A549 treated with Mapracorat at 1 μM for 4 hours (cell line): ENCODE measurements around the gene EPS8L1. TPM values are rescaled to one million over a fixed set of nuclear protein-coding genes. Genes with fewer than 3 reads are reported as not detected.

ENCODE experiments used
- total RNA-seq: library from RNA; stranded (reverse); fragments of 200-300 nt; extraction: Qiagen RNA extraction; gene quantifications from 5 replicates; pipeline ENCODE4 v1.2.3, GENCODE V29; 2022

Gene EPS8L1
- 3.4 to 7.4 TPM (median 6.3 TPM) in 5 replicates for total RNA-seq

GRCh38 chr19:55075371-55075998, at the start of gene EPS8L1:
Gene EPS8L1 (plus strand): TSS chr19:55075869. CDS start chr19:55076445, 576 bp downstream.

GRCh38 chr19:55062735-55063491, 12.8 kb upstream of the EPS8L1 start, which contains the start of gene RDH13:
Gene RDH13 (minus strand): TSS chr19:55063148. CDS start chr19:55063032, 116 bp downstream.

GRCh38 chr19:55116859-55117662, 41.4 kb downstream of the EPS8L1 start, which contains the start of gene PPP1R12C:
Gene PPP1R12C (minus strand): TSS chr19:55117637. CDS start chr19:55117543, 94 bp downstream.

Other genes with a start within 250 kb of the EPS8L1 start
- gene KIR2DS4, start 243.2 kb upstream of the EPS8L1 start, total RNA-seq: not detected in 5 replicates
- not detected in 5 replicates for gene KIR3DL2, start 225.4 kb upstream of the EPS8L1 start, total RNA-seq
- gene FCAR, start 201.6 kb upstream of the EPS8L1 start, total RNA-seq: not detected in 5 replicates
- not detected in 5 replicates for gene NCR1, start 169.7 kb upstream of the EPS8L1 start, total RNA-seq
- gene NLRP7, start 128.3 kb upstream of the EPS8L1 start, total RNA-seq: not detected in 5 replicates
- 23.9 to 26.9 TPM (median 25.8 TPM) in 5 replicates for gene NLRP2, start 109.5 kb upstream of the EPS8L1 start, total RNA-seq
- gene GP6, start 37.6 kb upstream of the EPS8L1 start, total RNA-seq: 0.15 to 0.24 TPM (median 0.19 TPM) in 4 of 5 replicates, not detected in the other
- gene RDH13, start 12.7 kb upstream of the EPS8L1 start, total RNA-seq: 15.8 to 31.4 TPM (median 20.9 TPM) in 5 replicates
- gene PPP1R12C, start 41.8 kb downstream of the EPS8L1 start, total RNA-seq: 55.7 to 98.5 TPM (median 82.8 TPM) in 5 replicates
- gene TNNT1, start 73.3 kb downstream of the EPS8L1 start, total RNA-seq: 107 to 150 TPM (median 135 TPM) in 5 replicates
- 6.4 to 8.9 TPM (median 7.9 TPM) in 5 replicates for gene TNNI3, start 81.9 kb downstream of the EPS8L1 start, total RNA-seq
- gene DNAAF3, start 90.7 kb downstream of the EPS8L1 start, total RNA-seq: 3.6 to 6.9 TPM (median 5.8 TPM) in 5 replicates
- gene SYT5, start 104.4 kb downstream of the EPS8L1 start, total RNA-seq: 3.0 to 6.1 TPM (median 4.4 TPM) in 5 replicates
- 3.5 to 6.0 TPM (median 5.0 TPM) in 5 replicates for gene PTPRH, start 133.6 kb downstream of the EPS8L1 start, total RNA-seq
- 3.1 to 5.4 TPM (median 3.9 TPM) in 5 replicates for gene TMEM86B, start 152.9 kb downstream of the EPS8L1 start, total RNA-seq
- 81.0 to 117 TPM (median 113 TPM) in 5 replicates for gene PPP6R1, start 183.1 kb downstream of the EPS8L1 start, total RNA-seq
- gene HSPBP1, start 204.2 kb downstream of the EPS8L1 start, total RNA-seq: 118 to 150 TPM (median 135 TPM) in 5 replicates
- 2.9 to 4.1 TPM (median 3.0 TPM) in 5 replicates for gene BRSK1, start 208.1 kb downstream of the EPS8L1 start, total RNA-seq
- not detected in 5 replicates for gene TMEM150B, start 249.5 kb downstream of the EPS8L1 start, total RNA-seq